ENCODE measurements around the gene CIRBP.

GRCh38 chr19:1245494-1246264 is 23.5 kb upstream of the CIRBP start:
- TF ChIP-seq TAF1 (conservative IDR thresholded peaks at IDR 0.05), result no peak
- TF ChIP-seq CTCF (IDR thresholded peaks at IDR 0.05; ENCODE audit: low read depth, low read length, missing input control), result no peak
- TF ChIP-seq EGR1 (IDR thresholded peaks at IDR 0.05; ENCODE audit: low read depth in 2 of 2), result no peak
- no peak for TF ChIP-seq ATF3 (IDR thresholded peaks at IDR 0.05)
- no peak for TF ChIP-seq YY1 (IDR thresholded peaks at IDR 0.05)
- peak; percentile 38 for TF ChIP-seq MAX (IDR thresholded peaks at IDR 0.05)
- peak; percentile 78 for TF ChIP-seq SP1 (IDR thresholded peaks at IDR 0.05)
- TF ChIP-seq REST (IDR thresholded peaks at IDR 0.05), result no peak
- no peak for TF ChIP-seq GABPA (IDR thresholded peaks at IDR 0.05 in 1 of 2, conservative IDR thresholded peaks at IDR 0.05 in 1 of 2)
- TF ChIP-seq RAD21 (IDR thresholded peaks at IDR 0.05), result peak in 1 of 2 donors; percentile 13
- no peak for TF ChIP-seq NR2F2 (IDR thresholded peaks at IDR 0.05)

All from liver (tissue), 3 donors.